Measurements from ENCODE around the gene GABRG3. TPM values are rescaled to one million over a fixed set of nuclear protein-coding genes. Genes with fewer than 3 reads are reported as not detected.

Gene GABRG3
- total RNA-seq, 1 experiment from 2014 or later, result not detected

GRCh38 chr15:27490867-27491595 is 520.0 kb downstream of the GABRG3 start:
- no peaks in the 10 kb centered on the region for H3K9me2 ChIP-seq (ENCODE audit: insufficient read depth)

More at GRCh38 chr15:27490867-27491595, 520.0 kb downstream of the GABRG3 start:
- Histone ChIP-seq H3K4me1 (ENCODE audit: control insufficient read depth in 1 of 2, insufficient read depth in 2 of 2, low read length in 2 of 2) (no peaks in the 10 kb centered on the region), H3K27ac (ENCODE audit: low read depth, low read length) (no peak overlapping the region), H3K4me3 (replicated peaks in 1 of 2; ENCODE audit: low read depth in 1 of 2, low read length in 2 of 2) (no peak overlapping the region), H2AFZ (ENCODE audit: low read depth, low read length, poor library complexity, severe bottlenecking) (no peak overlapping the region), H3K36me3 (ENCODE audit: control insufficient read depth in 1 of 2, insufficient read depth in 2 of 2, low read length in 2 of 2) (no peaks in the 10 kb centered on the region), H3K9ac (ENCODE audit: low read length) (no peak overlapping the region), H3K4me2 (ENCODE audit: low read length) (no peak overlapping the region), H4K20me1 (ENCODE audit: insufficient read depth) (no peaks in the 10 kb centered on the region), H3K9me3 (ENCODE audit: control insufficient read depth in 1 of 2, insufficient read depth in 1 of 2, low read depth in 1 of 2, low read length in 2 of 2) (peaks cover 8 to 28% of the 10 kb centered on the region in 2 experiments; a peak in 2 of 4 replicates), H3K27me3 (ENCODE audit: insufficient read depth, low read length) (no peaks in the 10 kb centered on the region), H3K79me2 (ENCODE audit: insufficient read depth, low read length) (no peaks in the 10 kb centered on the region)
- intact Hi-C loops (cut with micrococcal nuclease), result no loop called here
- BruUV-seq (replicated peaks), result no TSS peak
- RAD21 ChIA-PET (ENCODE audit: low non-redundant PET in 1 of 2, low total read pairs in 2 of 2, uncharacterized antibody in 2 of 2, unreplicated experiment in 2 of 2), result no interaction called here
- POLR2A ChIA-PET, result no interaction called here
- DNase-seq (ENCODE audit: low read depth, low spot score), result no peak
- CTCF ChIA-PET, result no interaction called here
- ATAC-seq, result no peak
- TF ChIP-seq RAD21 (IDR thresholded peaks at IDR 0.05; ENCODE audit: low read depth), result no peak
- no peak for TF ChIP-seq YY1 (IDR thresholded peaks at IDR 0.05; ENCODE audit: extremely low read depth, insufficient replicate concordance, low read depth, low read length)
- TF ChIP-seq POLR2A (IDR thresholded peaks at IDR 0.05; ENCODE audit: borderline replicate concordance, extremely low read depth, insufficient read depth, insufficient read length), result no peak
- no peak for TF ChIP-seq TCF7L2 (IDR thresholded peaks at IDR 0.05; ENCODE audit: borderline replicate concordance, extremely low read depth, insufficient read depth, insufficient read length)
- no peak for TF ChIP-seq ELF1 (IDR thresholded peaks at IDR 0.05; ENCODE audit: borderline replicate concordance, low read depth)
- no peak for TF ChIP-seq SP1 (IDR thresholded peaks at IDR 0.05; ENCODE audit: low read depth)
- TF ChIP-seq EGR1 (IDR thresholded peaks at IDR 0.05; ENCODE audit: low read depth), result no peak
- no peak for TF ChIP-seq FOSL1 (IDR thresholded peaks at IDR 0.05; ENCODE audit: low read depth)
- no peak for TF ChIP-seq ZFX (IDR thresholded peaks at IDR 0.05)
- TF ChIP-seq EZH2 (IDR thresholded peaks at IDR 0.05), result no peak
- TF ChIP-seq JUND (IDR thresholded peaks at IDR 0.05), result no peak
- TF ChIP-seq, protein P1, sequence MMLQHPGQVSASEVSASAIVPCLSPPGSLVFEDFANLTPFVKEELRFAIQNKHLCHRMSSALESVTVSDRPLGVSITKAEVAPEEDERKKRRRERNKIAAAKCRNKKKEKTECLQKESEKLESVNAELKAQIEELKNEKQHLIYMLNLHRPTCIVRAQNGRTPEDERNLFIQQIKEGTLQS (IDR thresholded peaks at IDR 0.05), result no peak
- TF ChIP-seq POLR2AphosphoS5 (IDR thresholded peaks at IDR 0.05; ENCODE audit: low read depth, low read length), result no peak
- no peak for TF ChIP-seq CEBPB (IDR thresholded peaks at IDR 0.05; ENCODE audit: low read depth)
- no peak for TF ChIP-seq SRF (IDR thresholded peaks at IDR 0.05; ENCODE audit: low read depth)
- no peak for TF ChIP-seq CBX3 (IDR thresholded peaks at IDR 0.05; ENCODE audit: low read depth)
- no peak for TF ChIP-seq MAX (IDR thresholded peaks at IDR 0.05)
- TF ChIP-seq, protein P2, sequence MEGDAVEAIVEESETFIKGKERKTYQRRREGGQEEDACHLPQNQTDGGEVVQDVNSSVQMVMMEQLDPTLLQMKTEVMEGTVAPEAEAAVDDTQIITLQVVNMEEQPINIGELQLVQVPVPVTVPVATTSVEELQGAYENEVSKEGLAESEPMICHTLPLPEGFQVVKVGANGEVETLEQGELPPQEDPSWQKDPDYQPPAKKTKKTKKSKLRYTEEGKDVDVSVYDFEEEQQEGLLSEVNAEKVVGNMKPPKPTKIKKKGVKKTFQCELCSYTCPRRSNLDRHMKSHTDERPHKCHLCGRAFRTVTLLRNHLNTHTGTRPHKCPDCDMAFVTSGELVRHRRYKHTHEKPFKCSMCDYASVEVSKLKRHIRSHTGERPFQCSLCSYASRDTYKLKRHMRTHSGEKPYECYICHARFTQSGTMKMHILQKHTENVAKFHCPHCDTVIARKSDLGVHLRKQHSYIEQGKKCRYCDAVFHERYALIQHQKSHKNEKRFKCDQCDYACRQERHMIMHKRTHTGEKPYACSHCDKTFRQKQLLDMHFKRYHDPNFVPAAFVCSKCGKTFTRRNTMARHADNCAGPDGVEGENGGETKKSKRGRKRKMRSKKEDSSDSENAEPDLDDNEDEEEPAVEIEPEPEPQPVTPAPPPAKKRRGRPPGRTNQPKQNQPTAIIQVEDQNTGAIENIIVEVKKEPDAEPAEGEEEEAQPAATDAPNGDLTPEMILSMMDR (IDR thresholded peaks at IDR 0.05 in 2 of 3, conservative IDR thresholded peaks at IDR 0.05 in 1 of 3; ENCODE audit: borderline replicate concordance in 1 of 3, insufficient read depth in 1 of 3, low read depth in 2 of 3, low read length in 2 of 3), result no peak
- TF ChIP-seq, protein P3, sequence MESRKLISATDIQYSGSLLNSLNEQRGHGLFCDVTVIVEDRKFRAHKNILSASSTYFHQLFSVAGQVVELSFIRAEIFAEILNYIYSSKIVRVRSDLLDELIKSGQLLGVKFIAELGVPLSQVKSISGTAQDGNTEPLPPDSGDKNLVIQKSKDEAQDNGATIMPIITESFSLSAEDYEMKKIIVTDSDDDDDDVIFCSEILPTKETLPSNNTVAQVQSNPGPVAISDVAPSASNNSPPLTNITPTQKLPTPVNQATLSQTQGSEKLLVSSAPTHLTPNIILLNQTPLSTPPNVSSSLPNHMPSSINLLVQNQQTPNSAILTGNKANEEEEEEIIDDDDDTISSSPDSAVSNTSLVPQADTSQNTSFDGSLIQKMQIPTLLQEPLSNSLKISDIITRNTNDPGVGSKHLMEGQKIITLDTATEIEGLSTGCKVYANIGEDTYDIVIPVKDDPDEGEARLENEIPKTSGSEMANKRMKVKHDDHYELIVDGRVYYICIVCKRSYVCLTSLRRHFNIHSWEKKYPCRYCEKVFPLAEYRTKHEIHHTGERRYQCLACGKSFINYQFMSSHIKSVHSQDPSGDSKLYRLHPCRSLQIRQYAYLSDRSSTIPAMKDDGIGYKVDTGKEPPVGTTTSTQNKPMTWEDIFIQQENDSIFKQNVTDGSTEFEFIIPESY (IDR thresholded peaks at IDR 0.05; ENCODE audit: extremely low read depth, insufficient replicate concordance, low read length), result no peak
- no peak for TF ChIP-seq SIN3A (IDR thresholded peaks at IDR 0.05; ENCODE audit: low read depth)

Data from HCT116 (cell line).